Subcutaneous abdominal adipose tissue (tissue), 5 donors: ENCODE results near the gene AKT2.

Source experiments
- H3K27ac ChIP-seq: one replicate; pipeline ENCODE4 v1.7.0; 2013; ENCODE audit warnings: low read depth, mild to moderate bottlenecking, inconsistent platforms, low read length, moderate library complexity
- H3K27me3 ChIP-seq, 5 donors: one replicate each; pipeline ENCODE4 v1.7.0; 2013; ENCODE audit warnings: low read length in 5 of 5, inconsistent platforms in 1 of 5; ENCODE audit not compliant: control insufficient read depth in 5 of 5, insufficient read depth in 4 of 5
- H3K36me3 ChIP-seq, 5 donors: one replicate each; pipeline ENCODE4 v1.7.0; 2013; ENCODE audit warnings: low read length in 5 of 5; ENCODE audit not compliant: control insufficient read depth in 5 of 5, insufficient read depth in 5 of 5
- H3K4me1 ChIP-seq, 5 donors: one replicate each; pipeline ENCODE4 v1.7.0; 2013; ENCODE audit warnings: low read length in 5 of 5, mild to moderate bottlenecking in 3 of 5, moderate library complexity in 1 of 5; ENCODE audit not compliant: control insufficient read depth in 5 of 5, insufficient read depth in 5 of 5
- H3K4me3 ChIP-seq, 5 donors: one replicate each; pipeline ENCODE4 v1.7.0; 2013; ENCODE audit warnings: low read length in 5 of 5, low read depth in 1 of 5
- H3K9ac ChIP-seq, 5 donors: one replicate each; pipeline ENCODE4 v1.7.0; 2013; ENCODE audit warnings: low read length in 5 of 5, mild to moderate bottlenecking in 4 of 5, moderate library complexity in 3 of 5
- H3K9me3 ChIP-seq, 5 donors: one replicate each; pipeline ENCODE4 v1.7.0; 2013; ENCODE audit warnings: low read length in 5 of 5; ENCODE audit not compliant: control insufficient read depth in 5 of 5
- donor health status: healthy.
- donor health status: healthy.
- donor health status: healthy.
- donor health status: healthy.
- donor health status: healthy.

The AKT2 gene

DNA sequence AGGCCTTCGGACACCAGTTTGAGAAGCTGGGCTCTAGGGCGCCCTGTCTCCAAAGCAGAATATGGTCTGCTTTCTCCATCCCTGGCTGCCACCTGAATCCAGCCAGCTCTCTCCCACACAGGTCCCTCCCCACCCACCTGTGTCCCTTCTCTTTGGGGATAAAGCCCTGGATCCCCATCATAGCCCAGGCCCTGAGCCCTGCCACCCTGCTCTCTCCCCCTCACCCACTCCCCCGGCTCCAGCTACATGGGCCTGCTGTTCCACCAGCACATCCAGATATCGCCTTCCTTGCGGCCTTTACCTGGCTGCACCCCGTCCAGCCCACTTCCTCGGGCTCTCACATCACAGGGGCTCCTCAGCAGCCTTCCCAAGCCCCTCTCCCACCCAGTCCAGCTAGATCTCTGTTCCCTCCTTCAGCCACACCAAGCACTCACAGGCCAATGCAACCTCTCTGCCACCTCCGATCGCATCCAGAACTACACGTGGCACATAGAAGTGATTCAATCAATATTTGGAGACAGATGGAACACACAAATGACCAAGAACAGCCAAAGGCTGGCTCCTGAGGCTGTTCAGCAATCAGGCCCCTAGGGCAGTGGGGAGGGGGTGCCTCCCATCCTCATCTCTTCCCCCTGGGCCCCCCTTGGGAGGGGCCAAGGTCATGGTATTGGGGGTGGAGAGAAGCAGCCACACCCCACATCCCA is 7.6 kb downstream of the AKT2 start:
- H3K27ac ChIP-seq = peak overlapping the region; percentile 88

GRCh38 chr19:40274585-40275544 is 10.3 kb downstream of the AKT2 start:
- Histone ChIP-seq H3K36me3 (peaks cover 0 to 21% (median 6%) of the 10 kb centered on the region in 5 donors), H3K27ac (peak overlapping the region; percentile 50), H3K9ac (peak overlapping the region in 2 of 5 donors; percentile 21 to 56), H3K4me1 (peaks cover 15 to 71% (median 59%) of the 10 kb centered on the region in 5 donors), H3K4me3 (peak overlapping the region in 2 of 5 donors; percentile 0 to 33), H3K27me3 (no peaks in the 10 kb centered on the region), H3K9me3 (no peaks in the 10 kb centered on the region)

More for the DNA sequence above, 7.6 kb downstream of the AKT2 start:
- Histone ChIP-seq H3K4me1 (peaks cover 32 to 82% (median 79%) of the 10 kb centered on the region in 5 donors), H3K27me3 (no peaks in the 10 kb centered on the region), H3K4me3 (peak overlapping the region in 2 of 5 donors; percentile 4 to 54), H3K9me3 (no peaks in the 10 kb centered on the region), H3K36me3 (peaks cover 0 to 9% (median 3%) of the 10 kb centered on the region in 5 donors), H3K9ac (peak overlapping the region in 3 of 5 donors; percentile 11 to 66 (median 64))

GRCh38 chr19:40273469-40274360 is 11.4 kb downstream of the AKT2 start:
- peaks cover 0 to 29% (median 8%) of the 10 kb centered on the region in 5 donors for H3K36me3 ChIP-seq
- peak overlapping the region in 1 of 5 donors; percentile 6 for H3K4me3 ChIP-seq
- peak overlapping the region in 3 of 5 donors; percentile 0 to 21 (median 16) for H3K9ac ChIP-seq
- peaks cover 15 to 60% (median 50%) of the 10 kb centered on the region in 5 donors for H3K4me1 ChIP-seq
- H3K9me3 ChIP-seq = no peaks in the 10 kb centered on the region
- peak overlapping the region; percentile 50 for H3K27ac ChIP-seq
- H3K27me3 ChIP-seq = no peaks in the 10 kb centered on the region

DNA sequence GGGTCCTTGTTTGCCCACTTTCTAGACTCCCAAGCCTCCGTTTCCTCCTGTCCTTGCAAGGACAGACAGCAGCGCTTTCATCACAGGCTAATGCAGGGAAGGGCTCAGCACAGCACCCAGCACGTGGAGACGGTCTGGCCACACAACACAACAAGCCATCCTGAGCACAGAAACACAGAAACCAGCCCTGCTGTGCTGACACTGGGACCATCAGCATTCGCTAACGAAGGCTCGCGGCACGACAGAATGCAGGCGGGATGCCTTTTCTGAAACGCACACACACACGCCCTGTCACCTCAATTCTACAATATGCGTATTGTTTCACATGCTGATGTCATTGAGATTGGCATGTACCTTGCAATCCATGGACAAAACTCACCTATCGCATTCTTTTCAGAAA is 12.9 kb downstream of the AKT2 start:
- Histone ChIP-seq H3K9me3 (no peaks in the 10 kb centered on the region), H3K4me3 (no peak overlapping the region), H3K27me3 (no peaks in the 10 kb centered on the region), H3K27ac (no peak overlapping the region), H3K36me3 (peaks cover 0 to 29% (median 11%) of the 10 kb centered on the region in 5 donors), H3K4me1 (peaks cover 13 to 60% (median 48%) of the 10 kb centered on the region in 5 donors), H3K9ac (no peak overlapping the region)

DNA sequence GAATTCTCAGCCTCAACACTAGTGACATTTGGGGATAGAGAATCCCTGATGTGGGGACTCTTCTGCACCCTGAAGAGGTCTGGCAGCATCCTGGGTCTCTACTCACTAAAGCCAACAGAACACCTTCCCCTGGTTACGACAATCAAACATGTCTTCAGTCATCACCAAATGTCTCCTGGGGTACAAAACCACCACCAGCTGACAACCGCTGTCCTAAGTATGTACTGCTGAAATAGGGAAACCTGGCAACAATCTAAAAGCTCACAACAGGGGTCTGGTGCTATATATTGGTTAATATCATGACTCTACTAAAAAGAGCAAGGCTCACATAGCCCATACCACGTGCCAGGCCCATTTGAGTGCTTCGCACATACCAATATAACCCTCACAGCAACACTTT is 13.4 kb downstream of the AKT2 start:
- H3K4me3 ChIP-seq = no peak overlapping the region
- peaks cover 0 to 29% (median 11%) of the 10 kb centered on the region in 5 donors for H3K36me3 ChIP-seq
- no peak overlapping the region for H3K27ac ChIP-seq
- no peak overlapping the region for H3K9ac ChIP-seq
- no peaks in the 10 kb centered on the region for H3K9me3 ChIP-seq
- H3K4me1 ChIP-seq = peaks cover 14 to 62% (median 48%) of the 10 kb centered on the region in 5 donors
- H3K27me3 ChIP-seq = no peaks in the 10 kb centered on the region

GRCh38 chr19:40270362-40271089 is 14.6 kb downstream of the AKT2 start:
- H3K9ac ChIP-seq = peak overlapping the region in 1 of 5 donors; percentile 6
- H3K4me1 ChIP-seq = peaks cover 14 to 74% (median 60%) of the 10 kb centered on the region in 5 donors
- no peak overlapping the region for H3K4me3 ChIP-seq
- H3K27ac ChIP-seq = peak overlapping the region; percentile 44
- no peaks in the 10 kb centered on the region for H3K27me3 ChIP-seq
- no peaks in the 10 kb centered on the region for H3K9me3 ChIP-seq
- H3K36me3 ChIP-seq = peaks cover 0 to 31% (median 11%) of the 10 kb centered on the region in 5 donors

GRCh38 chr19:40269216-40269940 is 15.8 kb downstream of the AKT2 start:
- Histone ChIP-seq H3K4me3 (no peak overlapping the region), H3K27ac (peak overlapping the region; percentile 49), H3K4me1 (peaks cover 10 to 73% (median 57%) of the 10 kb centered on the region in 5 donors)

DNA sequence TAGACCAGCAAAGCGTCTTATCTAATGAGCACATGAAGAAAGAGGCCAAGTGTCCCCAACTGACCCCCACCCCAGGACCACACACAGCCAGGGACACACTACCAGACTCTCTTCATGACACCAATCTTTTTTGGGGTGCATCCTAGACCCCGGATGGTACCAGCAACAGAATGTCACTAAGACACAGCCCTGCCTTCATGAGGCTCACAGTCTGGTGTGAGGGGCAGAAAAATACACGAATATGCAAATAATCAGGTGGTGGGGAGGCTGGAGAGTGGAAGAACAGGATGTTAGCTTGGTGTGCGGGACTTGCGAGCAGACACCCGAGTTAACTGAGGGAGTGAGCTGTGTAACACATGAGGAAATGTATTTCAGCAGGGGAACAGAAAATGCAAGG is 17.5 kb downstream of the AKT2 start:
- H3K27me3 ChIP-seq = no peaks in the 10 kb centered on the region
- H3K27ac ChIP-seq = peak overlapping the region; percentile 82
- peak overlapping the region in 4 of 5 donors; percentile 23 to 77 (median 69) for H3K9ac ChIP-seq
- peaks cover 5 to 64% (median 50%) of the 10 kb centered on the region in 5 donors for H3K4me1 ChIP-seq
- H3K4me3 ChIP-seq = peak overlapping the region; percentile 44 to 61 (median 60)
- H3K9me3 ChIP-seq = no peaks in the 10 kb centered on the region
- H3K36me3 ChIP-seq = peaks cover 0 to 58% (median 38%) of the 10 kb centered on the region in 5 donors

More at GRCh38 chr19:40269216-40269940, 15.8 kb downstream of the AKT2 start:
- Histone ChIP-seq H3K9ac (no peak overlapping the region), H3K27me3 (no peaks in the 10 kb centered on the region), H3K36me3 (peaks cover 0 to 42% (median 21%) of the 10 kb centered on the region in 5 donors), H3K9me3 (no peaks in the 10 kb centered on the region)
